ENCODE results near the gene PROM2. TPM values are rescaled to one million over a fixed set of nuclear protein-coding genes. Genes with fewer than 3 reads are reported as not detected.

Gene PROM2
- total and polyA plus RNA-seq, 10 of the 15 experiments (the other 5 are each of a cell fraction or from before 2014, with no cell fraction given): 0.01 to 0.04 TPM; not detected in 8

GRCh38 chr2:95281071-95281470 is 6.8 kb downstream of the PROM2 start (continued):
- TF ChIP-seq MLLT1 (IDR thresholded peaks at IDR 0.05) (no peak), YY1 (IDR thresholded peaks at IDR 0.05; ENCODE audit: low read depth, low read length) (no peak), RFX5 (IDR thresholded peaks at IDR 0.05; ENCODE audit: low read depth, low read length) (no peak), EP300 (IDR thresholded peaks at IDR 0.05; ENCODE audit: borderline replicate concordance in 1 of 2, control insufficient read depth in 1 of 2, low read depth in 2 of 2, low read length in 2 of 2) (no peak), MEF2A (IDR thresholded peaks at IDR 0.05; ENCODE audit: insufficient read depth, low read depth, low read length) (no peak), SIN3A (IDR thresholded peaks at IDR 0.05; ENCODE audit: low read depth, low read length) (no peak), RAD21 (IDR thresholded peaks at IDR 0.05; ENCODE audit: insufficient read depth, low read depth, low read length) (no peak), NFXL1 (IDR thresholded peaks at IDR 0.05; ENCODE audit: borderline replicate concordance) (no peak)

GRCh38 chr2:95281786-95282185 is 7.5 kb downstream of the PROM2 start:
- H3K9ac ChIP-seq (ENCODE audit: control insufficient read depth, insufficient read depth, low read length): no peak overlapping the region
- no peak overlapping the region for H2AFZ ChIP-seq (ENCODE audit: control insufficient read depth, low read depth, low read length)
- H3K36me3 ChIP-seq (ENCODE audit: control insufficient read depth in 2 of 2, insufficient read depth in 2 of 2, low read length in 1 of 2): no peaks in the 10 kb centered on the region
- H3K9me3 ChIP-seq (replicated peaks; ENCODE audit: control insufficient read depth, insufficient read depth, low read length): no peaks in the 10 kb centered on the region
- ChIA-PET SMC1A (ENCODE audit: uncharacterized antibody, unreplicated experiment) (no interaction called here), RAD21 (ENCODE audit: unreplicated experiment) (no interaction called here), POLR2A (no interaction called here), CTCF (no interaction called here)
- H3K79me2 ChIP-seq (ENCODE audit: control insufficient read depth, insufficient read depth, low read length): no peaks in the 10 kb centered on the region
- H3K4me1 ChIP-seq (ENCODE audit: control insufficient read depth, insufficient read depth, low read length): no peaks in the 10 kb centered on the region
- DNase-seq (ENCODE audit: low read depth, low spot score) (no peak), ATAC-seq (no peak), FAIRE-seq (no peak)
- in situ Hi-C loops (cut with MboI) (no loop called here), intact Hi-C loops (cut with micrococcal nuclease; ENCODE audit: unreplicated experiment) (no loop called here)
- 30% methylated on average over 8 of the region's 8 CpGs for WGBS (ENCODE audit: insufficient coverage, insufficient replicate concordance, low lambda C conversion rate, missing lambda C conversion rate)
- BruUV-seq (replicated peaks): no TSS peak
- H3K27me3 ChIP-seq (replicated peaks in 1 of 2; ENCODE audit: control insufficient read depth in 2 of 2, insufficient read depth in 2 of 2, low read length in 1 of 2): no peaks in the 10 kb centered on the region
- H4K20me1 ChIP-seq (ENCODE audit: control insufficient read depth, insufficient read depth): no peaks in the 10 kb centered on the region
- H3K27ac ChIP-seq (ENCODE audit: control insufficient read depth, insufficient read depth): no peak overlapping the region
- H3K4me3 ChIP-seq: no peak overlapping the region
- H3K4me2 ChIP-seq (ENCODE audit: control insufficient read depth, insufficient read depth): no peak overlapping the region
- TF ChIP-seq SMARCA5 (IDR thresholded peaks at IDR 0.05) (no peak), ZBTB33 (IDR thresholded peaks at IDR 0.05) (no peak), CUX1 (IDR thresholded peaks at IDR 0.05; ENCODE audit: insufficient replicate concordance, low read depth, low read length) (no peak), ASH2L (IDR thresholded peaks at IDR 0.05; ENCODE audit: borderline replicate concordance, low read depth) (no peak), FOS (IDR thresholded peaks at IDR 0.05; ENCODE audit: borderline replicate concordance, extremely low read depth, insufficient read length) (no peak), RCOR1 (conservative IDR thresholded peaks at IDR 0.05; ENCODE audit: low read depth, low read length) (no peak), YY1 (IDR thresholded peaks at IDR 0.05; ENCODE audit: low read depth, low read length) (no peak), ETV6 (conservative IDR thresholded peaks at IDR 0.05 in 1 of 2, IDR thresholded peaks at IDR 0.05 in 1 of 2; ENCODE audit: borderline replicate concordance in 1 of 2, low read depth in 1 of 2) (no peak)
